GM21423 (cell line): Measurements from ENCODE around the gene RAPGEF2.
"Not testable (repeated sequence)": the region's sequence is repeated elsewhere in the genome, so short reads cannot be mapped to it uniquely, and the experiment has no call there.

Source experiments
- ATAC-seq: cut with Tn5 transposase; IDR thresholded peaks from one replicate; pipeline ENCODE4 v1.9.1; 2021; ENCODE audit warnings: mild to moderate bottlenecking, moderate library complexity; ENCODE audit not compliant: unreplicated experiment

Gene RAPGEF2

DNA sequence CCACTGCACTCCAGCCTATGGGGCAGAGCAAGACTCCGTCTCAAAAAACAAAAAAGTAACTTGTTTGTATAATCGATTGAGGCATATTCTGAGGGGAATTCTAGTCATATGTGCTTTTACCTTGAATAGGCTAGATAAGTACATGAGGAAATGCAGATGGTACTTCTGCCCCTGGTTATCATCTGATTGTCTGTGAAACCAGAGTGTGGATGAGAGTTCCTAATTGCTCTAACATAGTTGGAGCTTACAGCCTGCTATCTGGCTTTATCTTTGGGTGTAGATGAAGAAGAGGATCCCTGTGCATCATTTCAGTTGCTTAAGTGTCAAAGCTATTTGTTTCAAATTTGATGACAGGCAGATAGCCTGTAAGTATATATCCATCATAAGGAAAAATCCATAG, 205.1 kb downstream of the RAPGEF2 start:
- no peak for ATAC-seq

- ATAC-seq: no peak
These were observed 205.9 kb downstream of the RAPGEF2 start for GRCh38 chr4:159308566-159309340.

GRCh38 chr4:159312236-159312635, 209.4 kb downstream of the RAPGEF2 start:
- ATAC-seq: no peak

DNA sequence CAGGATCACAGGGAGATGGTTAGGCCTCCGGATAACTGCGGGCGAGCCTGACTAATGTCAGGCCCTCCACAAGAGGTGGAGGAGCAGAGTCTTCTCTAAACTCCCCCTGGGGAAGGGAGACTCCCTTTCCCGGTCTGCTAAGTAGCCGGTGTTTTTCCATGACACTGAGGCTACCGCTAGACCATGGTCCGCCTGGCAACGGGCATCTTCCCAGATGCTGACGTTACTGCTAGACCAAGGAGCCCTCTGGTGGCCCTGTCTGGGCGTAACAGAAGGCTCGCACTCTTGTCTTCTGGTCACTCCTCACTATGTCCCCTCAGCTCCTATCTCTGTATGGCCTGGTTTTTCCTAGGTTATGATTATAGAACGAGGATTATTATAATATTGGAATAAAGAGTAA, 213.0 kb downstream of the RAPGEF2 start:
- not testable (repeated sequence) for ATAC-seq

- ATAC-seq: no peak
These were observed 214.3 kb downstream of the RAPGEF2 start for GRCh38 chr4:159317203-159317602.

DNA sequence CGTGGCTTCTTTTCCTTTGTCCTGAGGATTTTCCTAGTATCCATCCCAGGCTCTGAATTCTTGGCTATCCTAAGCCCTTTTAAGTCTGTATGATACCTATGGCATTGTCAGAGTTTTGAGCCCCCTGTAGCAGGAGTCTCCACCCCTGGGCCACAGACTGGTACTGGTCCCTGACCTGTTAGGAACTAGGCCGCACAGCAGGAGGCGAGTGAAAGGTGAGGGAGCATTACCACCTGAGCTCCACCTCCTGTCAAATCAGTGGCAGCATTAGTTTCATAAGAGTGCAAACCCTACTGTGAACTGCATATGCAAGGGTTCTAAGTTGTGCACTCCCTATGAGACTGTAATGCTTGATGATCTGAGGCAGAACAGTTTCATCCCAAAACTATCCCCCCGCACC, 216.1 kb downstream of the RAPGEF2 start:
- no peak for ATAC-seq

GRCh38 chr4:159326480-159326879, 223.6 kb downstream of the RAPGEF2 start:
- ATAC-seq: no peak

- ATAC-seq: no peak
These were observed 225.9 kb downstream of the RAPGEF2 start for GRCh38 chr4:159328766-159329165.

GRCh38 chr4:159334461-159334860, 231.6 kb downstream of the RAPGEF2 start:
- no peak for ATAC-seq

- ATAC-seq: no peak
These were observed 234.2 kb downstream of the RAPGEF2 start for GRCh38 chr4:159337041-159337440.

GRCh38 chr4:159341522-159341921, 238.6 kb downstream of the RAPGEF2 start:
- ATAC-seq: no peak

DNA sequence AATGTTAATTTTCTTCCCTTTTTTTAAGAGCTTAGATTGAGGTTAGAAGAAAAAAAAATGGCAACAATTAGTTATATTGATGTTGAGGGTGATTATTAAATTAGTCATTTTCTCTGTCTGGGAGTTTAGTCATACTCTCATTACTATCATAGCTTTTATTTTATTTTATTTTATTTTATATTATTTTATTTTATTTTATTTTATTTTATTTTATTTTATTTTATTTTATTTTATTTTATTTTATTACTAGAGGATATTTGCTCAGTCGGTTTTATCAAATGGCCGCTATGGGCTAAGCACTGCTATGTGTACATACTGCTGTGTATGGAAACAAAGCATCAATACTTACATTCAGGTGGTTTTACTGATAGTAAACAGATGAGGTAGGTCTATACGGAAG, 239.5 kb downstream of the RAPGEF2 start:
- ATAC-seq: no peak

GRCh38 chr4:159343116-159343515, 240.2 kb downstream of the RAPGEF2 start:
- ATAC-seq: no peak

DNA sequence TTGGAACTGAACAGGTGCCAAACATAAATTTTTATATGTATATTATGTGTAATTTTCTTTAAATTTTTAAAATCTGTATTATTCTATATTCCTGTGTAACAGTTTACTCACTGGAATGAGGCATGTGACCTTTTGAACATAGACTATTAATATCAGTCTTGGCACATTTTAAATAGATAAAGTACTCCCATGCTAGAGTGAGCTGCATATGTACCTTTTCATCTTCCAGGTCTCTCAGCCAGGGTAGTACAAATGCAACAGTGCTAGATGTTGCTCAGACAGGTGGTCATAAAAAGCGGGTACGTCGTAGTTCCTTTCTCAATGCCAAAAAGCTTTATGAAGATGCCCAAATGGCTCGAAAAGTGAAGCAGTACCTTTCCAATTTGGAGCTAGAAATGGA, 242.0 kb downstream of the RAPGEF2 start:
- no peak for ATAC-seq

DNA sequence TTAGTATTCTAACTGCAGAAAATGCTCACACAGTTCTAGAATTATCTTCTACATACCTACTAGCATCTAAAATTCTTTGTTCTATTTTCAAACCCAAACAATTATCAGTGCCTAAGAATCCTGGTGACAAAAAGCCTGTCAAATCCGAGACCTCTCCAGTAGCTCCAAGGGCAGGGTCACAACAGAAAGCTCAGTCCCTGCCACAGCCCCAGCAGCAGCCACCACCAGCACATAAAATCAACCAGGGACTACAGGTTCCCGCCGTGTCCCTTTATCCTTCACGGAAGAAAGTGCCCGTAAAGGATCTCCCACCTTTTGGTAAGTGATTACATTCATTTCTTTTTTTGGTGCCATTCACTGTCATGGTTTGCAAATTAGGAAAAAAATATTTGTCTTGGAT, 243.8 kb downstream of the RAPGEF2 start:
- no peak for ATAC-seq

- no peak for ATAC-seq
These were observed 244.9 kb downstream of the RAPGEF2 start for GRCh38 chr4:159347813-159348212.

DNA sequence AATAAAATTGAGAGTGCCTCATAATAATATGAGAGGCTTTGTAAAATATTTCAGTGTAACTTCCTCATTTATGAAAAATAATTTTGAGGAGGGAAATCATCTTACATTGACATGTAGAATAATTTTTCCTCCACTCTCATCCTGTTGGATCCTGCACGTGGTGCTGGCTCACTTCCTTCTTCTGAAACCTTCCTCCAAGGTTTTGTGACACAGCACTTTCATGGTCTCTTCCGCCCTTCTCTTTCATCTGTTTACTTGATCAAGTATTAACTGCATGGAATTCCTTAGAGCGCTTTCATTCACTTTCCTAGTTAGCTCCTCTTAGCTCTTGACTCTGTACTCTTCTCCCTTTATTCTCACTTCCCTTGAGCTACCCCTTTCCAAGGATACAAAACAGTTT, 246.5 kb downstream of the RAPGEF2 start:
- no peak for ATAC-seq

DNA sequence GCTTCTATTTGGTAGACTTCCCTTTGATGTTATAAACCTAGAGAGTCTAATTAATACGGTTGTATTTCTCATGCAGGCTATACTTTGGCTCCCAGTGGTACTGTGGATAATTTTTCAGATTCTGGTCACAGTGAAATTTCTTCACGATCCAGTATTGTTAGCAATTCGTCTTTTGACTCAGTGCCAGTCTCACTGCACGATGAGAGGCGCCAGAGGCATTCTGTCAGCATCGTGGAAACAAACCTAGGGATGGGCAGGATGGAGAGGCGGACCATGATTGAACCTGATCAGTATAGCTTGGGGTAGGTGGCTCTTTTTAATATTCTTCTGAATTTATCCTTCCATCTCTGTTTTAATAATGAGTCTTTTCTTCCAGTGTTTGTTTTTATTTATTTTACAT, 249.7 kb downstream of the RAPGEF2 start:
- ATAC-seq: no peak

DNA sequence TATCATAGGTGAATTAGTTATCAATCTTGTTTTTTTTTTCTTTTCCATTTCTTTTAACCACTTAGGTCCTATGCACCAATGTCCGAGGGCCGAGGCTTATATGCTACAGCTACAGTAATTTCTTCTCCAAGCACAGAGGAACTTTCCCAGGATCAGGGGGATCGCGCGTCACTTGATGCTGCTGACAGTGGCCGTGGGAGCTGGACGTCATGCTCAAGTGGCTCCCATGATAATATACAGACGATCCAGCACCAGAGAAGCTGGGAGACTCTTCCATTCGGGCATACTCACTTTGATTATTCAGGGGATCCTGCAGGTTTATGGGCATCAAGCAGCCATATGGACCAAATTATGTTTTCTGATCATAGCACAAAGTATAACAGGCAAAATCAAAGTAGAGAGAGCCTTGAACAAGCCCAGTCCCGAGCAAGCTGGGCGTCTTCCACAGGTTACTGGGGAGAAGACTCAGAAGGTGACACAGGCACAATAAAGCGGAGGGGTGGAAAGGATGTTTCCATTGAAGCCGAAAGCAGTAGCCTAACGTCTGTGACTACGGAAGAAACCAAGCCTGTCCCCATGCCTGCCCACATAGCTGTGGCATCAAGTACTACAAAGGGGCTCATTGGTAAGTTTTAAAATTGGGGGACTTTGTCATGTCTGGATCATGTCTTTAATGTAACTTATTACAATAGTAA, 250.7 kb downstream of the RAPGEF2 start:
- no peak for ATAC-seq

DNA sequence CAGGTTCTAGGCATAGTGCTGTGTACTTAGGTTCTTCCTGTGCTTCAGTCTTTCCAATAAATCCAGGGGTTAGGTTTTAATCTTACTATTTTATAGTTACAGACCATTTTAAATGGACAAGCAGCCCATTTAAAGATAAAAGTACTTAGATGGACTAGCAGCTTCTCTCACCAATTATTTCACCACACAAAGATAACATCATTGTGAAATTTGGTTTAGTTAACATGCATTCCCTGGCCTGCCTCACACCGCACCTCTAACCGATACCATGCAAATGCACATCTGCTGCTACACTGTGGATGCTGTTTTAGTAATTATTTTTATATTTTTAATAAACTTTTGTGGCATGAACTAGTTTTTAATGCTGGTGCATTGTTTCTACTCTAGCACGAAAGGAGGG, 252.6 kb downstream of the RAPGEF2 start:
- no peak for ATAC-seq

GRCh38 chr4:159357350-159357749, 254.5 kb downstream of the RAPGEF2 start:
- ATAC-seq: no peak

DNA sequence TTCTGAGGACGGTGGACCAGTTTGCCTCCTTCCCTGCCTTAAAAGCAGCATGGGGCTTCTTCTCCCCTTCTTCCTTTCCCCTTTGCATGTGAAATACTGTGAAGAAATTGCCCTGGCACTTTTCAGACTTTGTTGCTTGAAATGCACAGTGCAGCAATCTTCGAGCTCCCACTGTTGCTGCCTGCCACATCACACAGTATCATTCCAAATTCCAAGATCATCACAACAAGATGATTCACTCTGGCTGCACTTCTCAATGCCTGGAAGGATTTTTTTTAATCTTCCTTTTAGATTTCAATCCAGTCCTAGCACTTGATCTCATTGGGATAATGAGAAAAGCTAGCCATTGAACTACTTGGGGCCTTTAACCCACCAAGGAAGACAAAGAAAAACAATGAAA, 255.3 kb downstream of the RAPGEF2 start:
- no peak for ATAC-seq

DNA sequence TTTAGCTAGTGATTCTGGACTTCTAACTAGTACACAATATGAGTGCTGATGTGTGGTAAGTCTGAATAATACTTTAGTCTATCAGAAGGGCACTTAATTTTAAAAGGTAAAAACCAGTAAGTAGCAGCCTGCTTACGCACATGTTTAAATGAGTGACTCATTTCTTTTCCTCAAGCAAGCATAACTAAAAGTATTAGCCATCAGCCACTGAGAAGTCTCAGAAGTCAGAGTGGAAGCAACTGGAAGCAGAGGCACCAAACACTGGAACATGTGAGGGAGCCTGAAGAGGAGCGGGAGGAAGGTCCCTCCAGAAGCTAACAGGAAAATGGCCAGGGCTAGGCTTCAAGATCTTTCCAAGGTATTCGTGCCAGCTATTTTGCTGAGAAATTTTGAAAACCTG, 257.7 kb downstream of the RAPGEF2 start:
- ATAC-seq: no peak
